Stimulated activated naive B cell treated with anti-CD40 and anti-IgM and Interleukin-4, amounts not matched to agents 10 μg/mL and 1 μg/mL and 100 μg/mL, for 72 hours (primary cell): ENCODE data around the gene SMYD1.
"Not testable (repeated sequence)": the region's sequence is repeated elsewhere in the genome, so short reads cannot be mapped to it uniquely, and the experiment has no call there.

Experiments used
- ATAC-seq, 2 donors: fragments of 150-1000 bp; cut with Tn5 transposase; replicated peaks; 2 replicates each; pipeline ENCODE4 v1.10.0; 2021; ENCODE audit warnings: moderate library complexity in 1 of 2
- DNase-seq: peaks from one replicate; pipeline ENCODE4 v3.0.0; 2021
- H3K27ac Mint-ChIP-seq: one replicate; pipeline ENCODE4 v1.8.0; 2022; ENCODE audit warnings: mild to moderate bottlenecking, mixed read lengths
- H3K27me3 Mint-ChIP-seq, 2 donors: one replicate each; pipeline ENCODE4 v1.8.0; 2022; ENCODE audit warnings: mixed read lengths in 2 of 2
- H3K36me3 Mint-ChIP-seq, 2 donors: one replicate each; pipeline ENCODE4 v1.8.0; 2022; ENCODE audit warnings: mixed read lengths in 2 of 2, mild to moderate bottlenecking in 1 of 2
- H3K4me1 Mint-ChIP-seq, 2 donors: one replicate each; pipeline ENCODE4 v1.8.0; 2022; ENCODE audit warnings: mixed read lengths in 2 of 2, mild to moderate bottlenecking in 1 of 2
- H3K4me3 Mint-ChIP-seq, 2 donors: one replicate each; pipeline ENCODE4 v1.8.0; 2022; ENCODE audit warnings: mild to moderate bottlenecking in 2 of 2, mixed read lengths in 2 of 2, moderate library complexity in 1 of 2
- H3K9me3 Mint-ChIP-seq, 2 donors: one replicate each; pipeline ENCODE4 v1.8.0; 2022; ENCODE audit warnings: mixed read lengths in 2 of 2, mild to moderate bottlenecking in 1 of 2

SMYD1 gene

DNA sequence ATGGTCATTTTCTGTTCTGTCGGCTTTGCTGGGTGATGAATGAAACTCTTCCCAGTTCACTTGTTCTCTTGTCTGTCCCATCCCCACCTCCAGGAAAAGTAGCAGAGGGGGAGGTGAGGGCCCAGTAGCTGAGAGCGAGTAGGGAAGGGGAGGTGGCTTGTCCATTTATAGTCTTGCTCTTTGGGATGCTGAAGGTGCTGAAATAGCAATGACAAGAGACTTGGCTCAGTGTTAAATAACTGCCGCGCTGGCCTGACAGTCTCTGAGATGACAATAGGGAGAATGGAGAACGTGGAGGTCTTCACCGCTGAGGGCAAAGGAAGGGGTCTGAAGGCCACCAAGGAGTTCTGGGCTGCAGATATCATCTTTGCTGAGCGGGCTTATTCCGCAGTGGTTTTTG, at the start of gene SMYD1:
Gene SMYD1, plus strand, starts transcription at position 228 of the 400 bp plus-strand sequence. Its CDS starts 40 bp downstream, at position 268.
- Mint-ChIP-seq H3K9me3 (no peaks in the 10 kb centered on the region), H3K4me1 (no peaks in the 10 kb centered on the region), H3K27me3 (no peaks in the 10 kb centered on the region), H3K4me3 (no peak within 1 kb of the TSS), H3K36me3 (no peaks in the 10 kb centered on the region), H3K27ac (no peak within 1 kb of the TSS)
- no peak for ATAC-seq
- no peak for DNase-seq

DNA sequence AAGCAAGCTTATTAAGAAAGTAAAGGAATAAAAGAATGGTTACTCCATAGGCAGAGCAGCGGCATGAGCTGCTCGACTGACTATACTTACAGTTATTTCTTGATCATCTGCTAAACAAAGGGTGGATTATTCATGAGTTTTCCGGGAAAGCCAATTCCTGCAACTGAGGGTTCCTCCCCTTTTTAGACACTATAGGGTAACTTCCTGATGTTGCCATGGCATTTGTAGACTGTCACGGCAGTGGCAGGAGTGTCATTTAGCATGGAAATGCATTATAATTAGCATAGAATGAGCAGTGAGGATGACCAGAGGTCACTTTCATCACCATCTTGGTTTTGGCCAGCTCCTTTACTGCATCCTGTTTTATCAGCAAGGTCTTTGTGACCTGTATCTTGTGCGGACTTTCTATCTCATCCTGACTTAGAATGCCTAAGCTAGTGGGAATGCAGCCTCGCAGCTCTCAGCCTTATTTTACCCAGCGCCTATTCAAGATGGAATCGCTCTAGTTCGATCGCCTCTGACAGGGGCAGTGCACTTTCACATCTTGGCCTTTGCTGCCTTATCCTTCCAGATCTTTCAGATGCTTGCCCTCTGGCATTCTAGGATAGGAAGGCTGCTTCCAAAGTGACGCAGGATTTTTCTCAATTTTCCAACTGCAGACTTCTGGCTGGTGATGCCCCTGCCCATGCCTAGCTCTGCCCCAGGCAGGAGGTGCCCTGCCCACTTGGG, 49.4 kb upstream of the SMYD1 start:
- not testable (repeated sequence) for H3K9me3 Mint-ChIP-seq, ATAC-seq, H3K27me3 Mint-ChIP-seq, DNase-seq, H3K27ac Mint-ChIP-seq
- peaks cover 20 to 34% of the 10 kb centered on the region in 2 donors for H3K36me3 Mint-ChIP-seq
- peak overlapping the region in 1 of 2 donors; percentile 99 for H3K4me3 Mint-ChIP-seq
- peaks cover 16 to 41% of the 10 kb centered on the region in 2 donors for H3K4me1 Mint-ChIP-seq

GRCh38 chr2:88018909-88019308, 48.7 kb upstream of the SMYD1 start:
- DNase-seq (no peak), ATAC-seq (no peak)
- Mint-ChIP-seq H3K4me3 (no peak overlapping the region), H3K36me3 (peaks cover 20 to 36% of the 10 kb centered on the region in 2 donors), H3K27me3 (peaks cover 0 to 4% of the 10 kb centered on the region in 2 donors), H3K4me1 (peaks cover 15 to 41% of the 10 kb centered on the region in 2 donors), H3K27ac (no peak overlapping the region), H3K9me3 (peaks cover 6% of the 10 kb centered on the region in 2 donors)

GRCh38 chr2:88019985-88020384, 47.6 kb upstream of the SMYD1 start:
- Mint-ChIP-seq H3K27me3 (peaks cover 0 to 4% of the 10 kb centered on the region in 2 donors), H3K4me1 (peaks cover 13 to 36% of the 10 kb centered on the region in 2 donors), H3K4me3 (no peak overlapping the region), H3K27ac (no peak overlapping the region), H3K36me3 (peaks cover 20 to 36% of the 10 kb centered on the region in 2 donors), H3K9me3 (peaks cover 6% of the 10 kb centered on the region in 2 donors)
- no peak for ATAC-seq
- DNase-seq, result no peak

GRCh38 chr2:88022669-88022921, 45.0 kb upstream of the SMYD1 start:
- ATAC-seq (no peak), DNase-seq (no peak)
- H3K4me3 Mint-ChIP-seq, result no peak overlapping the region
- H3K9me3 Mint-ChIP-seq, result peaks cover 6% of the 10 kb centered on the region in 2 donors
- H3K27ac Mint-ChIP-seq, result no peak overlapping the region
- no peaks in the 10 kb centered on the region for H3K27me3 Mint-ChIP-seq
- H3K4me1 Mint-ChIP-seq, result peaks cover 10 to 42% of the 10 kb centered on the region in 2 donors
- peaks cover 25 to 29% of the 10 kb centered on the region in 2 donors for H3K36me3 Mint-ChIP-seq

DNA sequence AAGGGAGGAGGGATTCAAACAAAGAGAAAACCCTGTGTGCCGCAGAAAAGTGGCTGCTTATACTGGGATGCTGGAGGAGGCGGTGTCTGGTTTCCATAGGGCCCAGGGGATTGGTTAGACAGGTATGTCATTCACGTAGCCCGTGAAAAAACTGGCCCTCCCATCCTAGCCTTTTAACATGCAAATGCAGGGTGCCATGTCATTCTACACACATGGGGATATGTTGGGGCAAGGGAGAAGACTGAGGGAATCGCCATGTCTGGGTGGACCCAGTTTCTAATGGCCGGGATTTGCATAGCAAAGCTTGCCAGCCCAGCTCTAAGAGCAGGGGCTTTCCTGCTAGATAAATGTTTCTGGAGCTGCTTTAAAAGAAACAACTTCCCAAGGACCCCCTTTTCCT, 43.1 kb upstream of the SMYD1 start:
- Mint-ChIP-seq H3K4me3 (no peak overlapping the region), H3K36me3 (peaks cover 29 to 30% of the 10 kb centered on the region in 2 donors), H3K27ac (no peak overlapping the region), H3K9me3 (no peaks in the 10 kb centered on the region), H3K4me1 (peaks cover 17 to 44% of the 10 kb centered on the region in 2 donors), H3K27me3 (no peaks in the 10 kb centered on the region)
- no peak for ATAC-seq
- no peak for DNase-seq

GRCh38 chr2:88027697-88028389, 39.8 kb upstream of the SMYD1 start:
- peak overlapping the region; percentile 96 for H3K27ac Mint-ChIP-seq
- ATAC-seq (peak; percentile 76 to 84), DNase-seq (peak; percentile 35)
- peaks cover 21 to 42% of the 10 kb centered on the region in 2 donors for H3K4me1 Mint-ChIP-seq
- peaks cover 28 to 35% of the 10 kb centered on the region in 2 donors for H3K36me3 Mint-ChIP-seq
- no peaks in the 10 kb centered on the region for H3K9me3 Mint-ChIP-seq
- peak overlapping the region; percentile 79 to 84 for H3K4me3 Mint-ChIP-seq
- no peaks in the 10 kb centered on the region for H3K27me3 Mint-ChIP-seq

DNA sequence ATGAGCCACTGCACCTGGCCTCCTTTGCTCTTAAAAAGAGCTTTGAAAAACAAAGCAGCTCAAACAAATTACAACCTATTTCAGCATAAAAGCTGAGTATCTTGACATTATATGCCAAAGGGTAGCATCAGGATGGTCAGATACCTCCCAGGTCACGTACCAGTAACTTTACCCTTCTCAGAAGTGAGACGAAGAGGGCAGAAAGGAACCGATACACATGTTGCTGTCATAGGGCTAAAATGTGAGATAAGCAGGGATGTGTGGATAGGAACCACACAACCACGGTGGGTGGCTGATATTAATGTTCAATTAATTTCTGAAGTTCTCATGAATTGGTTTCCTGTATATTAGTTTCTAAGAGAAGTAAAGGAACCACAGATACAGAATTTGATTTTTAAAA, 38.7 kb upstream of the SMYD1 start:
- peak; percentile 31 for DNase-seq
- Mint-ChIP-seq H3K9me3 (no peaks in the 10 kb centered on the region), H3K4me3 (peak overlapping the region; percentile 73 to 84), H3K27me3 (no peaks in the 10 kb centered on the region), H3K27ac (peak overlapping the region; percentile 96), H3K4me1 (peaks cover 21 to 42% of the 10 kb centered on the region in 2 donors), H3K36me3 (peaks cover 22 to 43% of the 10 kb centered on the region in 2 donors)
- peak; percentile 82 to 84 for ATAC-seq

DNA sequence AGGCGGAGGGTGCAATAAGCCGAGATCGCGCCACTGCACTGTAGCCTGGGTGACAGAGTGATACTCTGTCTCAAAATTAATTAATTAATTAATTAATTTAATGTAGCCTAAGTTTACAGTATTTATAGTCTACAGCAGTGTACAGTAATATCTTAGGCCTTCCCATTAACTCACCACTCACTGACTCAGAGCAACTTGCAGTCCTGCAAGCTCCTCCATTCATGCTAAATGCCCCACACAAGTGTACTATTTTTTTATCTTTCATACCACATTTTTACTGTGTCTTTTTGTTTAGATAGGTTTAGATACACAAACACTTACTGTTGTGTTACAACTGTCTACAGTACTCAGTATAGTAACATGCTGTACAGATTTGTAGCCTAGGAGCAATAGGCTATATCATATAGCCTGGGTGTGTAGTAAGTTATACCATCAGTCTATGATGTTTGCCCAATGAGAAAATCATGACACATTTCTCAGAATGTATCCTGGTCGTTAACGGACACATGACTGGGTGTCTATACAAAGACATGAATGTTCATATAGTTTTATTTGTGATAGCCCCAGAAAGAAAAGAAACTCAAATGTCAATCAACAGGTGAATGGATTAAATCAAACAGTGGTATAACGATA, 35.4 kb upstream of the SMYD1 start:
- DNase-seq, result no peak
- no peak overlapping the region for H3K4me3 Mint-ChIP-seq
- no peak for ATAC-seq
- H3K36me3 Mint-ChIP-seq, result peaks cover 30 to 50% of the 10 kb centered on the region in 2 donors
- H3K27ac Mint-ChIP-seq, result no peak overlapping the region
- peaks cover 3% of the 10 kb centered on the region in 2 donors for H3K9me3 Mint-ChIP-seq
- no peaks in the 10 kb centered on the region for H3K27me3 Mint-ChIP-seq
- H3K4me1 Mint-ChIP-seq, result peaks cover 23 to 42% of the 10 kb centered on the region in 2 donors

GRCh38 chr2:88036182-88036581, 31.4 kb upstream of the SMYD1 start:
- peaks cover 31 to 52% of the 10 kb centered on the region in 2 donors for H3K36me3 Mint-ChIP-seq

GRCh38 chr2:88036606-88037005, 31.0 kb upstream of the SMYD1 start:
- Mint-ChIP-seq H3K27me3 (no peaks in the 10 kb centered on the region), H3K9me3 (peaks cover 11 to 13% of the 10 kb centered on the region in 2 donors), H3K4me1 (peaks cover 26 to 43% of the 10 kb centered on the region in 2 donors), H3K4me3 (no peak overlapping the region), H3K36me3 (peaks cover 31 to 51% of the 10 kb centered on the region in 2 donors), H3K27ac (peak overlapping the region; percentile 56)
- DNase-seq (no peak), ATAC-seq (no peak)

More at GRCh38 chr2:88036182-88036581, 31.4 kb upstream of the SMYD1 start:
- Mint-ChIP-seq H3K27ac (peak overlapping the region; percentile 86), H3K4me3 (no peak overlapping the region), H3K27me3 (no peaks in the 10 kb centered on the region), H3K9me3 (peaks cover 11 to 13% of the 10 kb centered on the region in 2 donors), H3K4me1 (peaks cover 26 to 42% of the 10 kb centered on the region in 2 donors)
- ATAC-seq (no peak), DNase-seq (no peak)

DNA sequence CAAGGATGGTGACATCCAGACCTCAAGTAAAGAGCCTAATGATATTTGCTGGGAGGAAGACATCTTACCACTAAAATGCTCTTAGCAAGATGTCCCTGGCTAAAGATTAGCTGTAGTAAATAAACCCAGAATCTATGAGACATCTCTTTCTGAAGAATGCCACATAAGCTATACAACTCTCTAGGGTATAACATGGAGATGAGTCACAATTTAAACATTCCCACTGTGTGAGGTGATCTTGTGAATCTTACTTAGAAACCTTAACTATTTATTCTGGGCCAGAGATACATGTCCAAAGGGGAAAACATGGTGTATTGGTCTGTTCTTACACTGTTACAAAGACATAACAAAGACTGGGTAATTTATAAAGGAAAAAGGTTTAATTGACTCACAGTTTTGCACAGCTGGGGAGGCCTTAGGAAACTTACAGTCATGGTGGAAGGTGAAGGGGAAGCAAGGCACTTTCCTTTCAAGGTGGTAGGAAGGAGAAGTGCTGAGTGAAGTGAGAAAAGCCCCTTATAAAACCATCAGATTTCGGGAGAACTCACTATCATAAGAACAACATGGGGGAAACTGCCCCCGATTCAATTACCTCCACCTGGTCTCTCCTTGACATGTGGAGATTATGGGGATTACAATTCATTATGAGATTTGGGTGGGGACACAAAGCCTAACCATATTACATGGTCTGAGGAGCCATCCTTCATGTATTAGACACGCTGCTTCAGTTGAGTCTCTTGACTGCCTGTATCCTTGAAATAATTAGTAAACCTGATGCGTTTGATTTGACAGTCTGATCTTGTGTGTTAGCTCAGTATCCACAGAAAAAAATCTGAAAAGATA, 29.1 kb upstream of the SMYD1 start:
- peaks cover 34 to 53% of the 10 kb centered on the region in 2 donors for H3K36me3 Mint-ChIP-seq
- peak; percentile 88 to 89 for ATAC-seq
- H3K27me3 Mint-ChIP-seq, result no peaks in the 10 kb centered on the region
- peak overlapping the region; percentile 95 for H3K27ac Mint-ChIP-seq
- DNase-seq, result no peak
- peak overlapping the region; percentile 21 to 22 for H3K4me3 Mint-ChIP-seq
- H3K4me1 Mint-ChIP-seq, result peaks cover 31 to 61% of the 10 kb centered on the region in 2 donors
- H3K9me3 Mint-ChIP-seq, result peaks cover 11 to 13% of the 10 kb centered on the region in 2 donors

DNA sequence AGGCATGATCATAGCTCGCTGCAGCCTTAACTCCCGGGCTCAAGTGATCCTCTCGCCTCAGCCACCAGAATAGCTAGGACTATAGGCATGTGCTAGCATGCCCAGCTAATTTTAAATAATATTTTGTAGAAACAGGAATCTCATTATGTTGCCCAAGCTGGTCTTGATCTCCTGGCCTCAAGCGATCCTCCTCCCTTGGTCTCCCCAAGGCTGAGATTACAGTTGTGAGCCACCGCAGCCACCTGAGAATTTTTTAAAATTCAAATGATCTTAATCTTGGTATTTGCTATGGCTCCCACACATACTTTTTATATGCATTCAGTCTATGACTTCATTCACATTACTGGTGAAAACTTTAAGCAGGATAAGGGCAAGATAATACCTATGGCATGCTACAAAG, 25.1 kb upstream of the SMYD1 start:
- H3K4me1 Mint-ChIP-seq, result peaks cover 29 to 70% of the 10 kb centered on the region in 2 donors
- ATAC-seq, result no peak
- no peaks in the 10 kb centered on the region for H3K27me3 Mint-ChIP-seq
- peaks cover 8 to 10% of the 10 kb centered on the region in 2 donors for H3K9me3 Mint-ChIP-seq
- peaks cover 28 to 45% of the 10 kb centered on the region in 2 donors for H3K36me3 Mint-ChIP-seq
- H3K4me3 Mint-ChIP-seq, result no peak overlapping the region
- H3K27ac Mint-ChIP-seq, result no peak overlapping the region
- DNase-seq, result no peak

DNA sequence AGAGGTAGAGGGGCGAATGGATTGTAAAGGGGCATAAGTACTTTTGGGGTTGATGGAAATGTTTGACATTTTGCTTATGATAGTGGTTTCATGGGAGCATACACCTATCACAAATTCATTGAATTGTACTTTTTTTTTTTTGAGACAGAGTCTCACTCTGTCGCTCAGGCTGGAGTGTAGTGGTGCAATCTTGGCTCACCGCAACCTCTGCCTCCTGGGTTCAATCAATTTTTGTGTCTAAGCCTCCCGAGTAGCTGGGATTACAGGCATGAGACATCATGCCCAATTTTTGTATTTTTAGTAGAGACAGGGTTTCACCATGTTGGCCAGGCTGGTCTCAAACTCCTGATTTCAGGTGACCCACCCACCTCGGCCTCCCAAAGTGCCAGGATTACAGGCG, 22.1 kb upstream of the SMYD1 start:
- H3K4me1 Mint-ChIP-seq, result peaks cover 18 to 68% of the 10 kb centered on the region in 2 donors
- DNase-seq, H3K27me3 Mint-ChIP-seq, H3K9me3 Mint-ChIP-seq, ATAC-seq, H3K4me3 Mint-ChIP-seq: not testable (repeated sequence)
- H3K27ac Mint-ChIP-seq, result peak overlapping the region; percentile 37
- peaks cover 20 to 47% of the 10 kb centered on the region in 2 donors for H3K36me3 Mint-ChIP-seq
